Endothelial cell of hepatic sinusoid (primary cell): Measurements from ENCODE around the gene ISCU.

ENCODE experiments used
- in situ Hi-C: cut with HindIII; loops from 2 replicates; pipeline ENCODE4 v1.10.0; 2017; ENCODE audit warnings: low sequenced_read_pairs

The ISCU gene

DNA sequence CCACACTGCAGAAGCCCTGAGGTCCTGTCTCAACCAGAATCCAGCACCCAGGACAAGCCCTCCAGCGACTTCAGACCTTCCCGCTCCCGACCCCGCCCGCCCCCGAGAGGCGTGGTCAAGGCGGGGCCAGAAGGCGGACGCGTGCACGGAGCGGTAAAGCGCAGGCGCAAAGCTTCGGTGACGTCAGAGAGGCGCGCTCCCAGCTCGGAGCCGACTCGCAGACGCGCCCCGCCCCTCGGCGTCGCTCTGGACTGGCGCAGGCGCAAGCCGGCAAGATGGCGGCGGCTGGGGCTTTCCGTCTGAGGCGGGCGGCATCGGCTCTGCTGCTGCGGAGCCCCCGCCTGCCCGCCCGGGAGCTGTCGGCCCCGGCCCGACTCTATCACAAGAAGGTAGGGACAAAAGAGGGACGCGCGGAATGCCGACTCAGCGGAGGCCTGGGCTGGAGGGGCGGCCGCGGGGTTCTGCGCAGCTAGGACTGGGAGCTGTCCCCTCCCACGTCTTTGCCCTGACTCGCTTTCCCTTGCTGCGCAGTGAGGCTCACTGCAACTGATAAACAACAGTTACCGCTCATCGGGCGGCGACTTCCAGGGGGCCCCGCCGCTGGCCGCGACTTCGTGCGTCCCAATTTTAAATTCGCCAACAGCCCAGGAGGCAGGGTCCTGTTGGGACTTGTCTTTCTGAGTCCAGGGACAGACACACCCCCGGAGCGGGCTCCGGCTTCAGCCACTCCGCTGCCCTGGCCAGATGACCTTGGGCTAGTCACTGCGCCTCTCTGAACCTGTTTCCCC, at the start of gene ISCU:
Gene ISCU, plus strand, starts transcription at position 249 of the 788 bp plus-strand sequence. Its CDS starts 27 bp downstream, at position 276.
- in situ Hi-C loops = loop anchor here (5.0 to 25.0 kb wide), 4 partner anchors 60 to 550 kb away; partner anchors contain the start of gene ACACB

DNA sequence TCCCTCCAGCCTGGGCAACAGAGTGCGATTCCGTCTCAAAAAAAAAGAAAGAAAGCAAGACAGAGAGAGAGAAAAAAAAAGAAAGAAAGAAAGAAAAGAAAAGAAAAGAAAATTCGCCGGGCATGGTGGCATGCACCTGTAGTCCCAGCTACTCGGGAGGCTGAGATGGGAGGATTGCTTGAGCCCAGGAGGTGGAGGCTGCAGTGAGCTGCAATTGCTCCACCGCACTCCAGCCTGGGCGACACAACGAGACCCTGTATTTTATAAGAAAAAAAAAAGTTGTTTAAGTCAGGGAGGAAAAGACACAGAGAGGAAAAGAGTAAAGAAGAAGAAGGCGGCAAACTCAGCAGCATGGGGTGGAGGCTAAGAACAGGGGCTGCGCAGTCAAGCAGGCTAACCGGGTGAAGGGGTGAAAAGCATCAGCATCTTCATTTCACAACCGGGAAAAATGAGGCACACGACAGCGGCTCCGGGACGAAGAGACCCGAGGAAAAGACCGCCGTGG, 47.9 kb upstream of the ISCU start:
- in situ Hi-C loops = no loop called here

DNA sequence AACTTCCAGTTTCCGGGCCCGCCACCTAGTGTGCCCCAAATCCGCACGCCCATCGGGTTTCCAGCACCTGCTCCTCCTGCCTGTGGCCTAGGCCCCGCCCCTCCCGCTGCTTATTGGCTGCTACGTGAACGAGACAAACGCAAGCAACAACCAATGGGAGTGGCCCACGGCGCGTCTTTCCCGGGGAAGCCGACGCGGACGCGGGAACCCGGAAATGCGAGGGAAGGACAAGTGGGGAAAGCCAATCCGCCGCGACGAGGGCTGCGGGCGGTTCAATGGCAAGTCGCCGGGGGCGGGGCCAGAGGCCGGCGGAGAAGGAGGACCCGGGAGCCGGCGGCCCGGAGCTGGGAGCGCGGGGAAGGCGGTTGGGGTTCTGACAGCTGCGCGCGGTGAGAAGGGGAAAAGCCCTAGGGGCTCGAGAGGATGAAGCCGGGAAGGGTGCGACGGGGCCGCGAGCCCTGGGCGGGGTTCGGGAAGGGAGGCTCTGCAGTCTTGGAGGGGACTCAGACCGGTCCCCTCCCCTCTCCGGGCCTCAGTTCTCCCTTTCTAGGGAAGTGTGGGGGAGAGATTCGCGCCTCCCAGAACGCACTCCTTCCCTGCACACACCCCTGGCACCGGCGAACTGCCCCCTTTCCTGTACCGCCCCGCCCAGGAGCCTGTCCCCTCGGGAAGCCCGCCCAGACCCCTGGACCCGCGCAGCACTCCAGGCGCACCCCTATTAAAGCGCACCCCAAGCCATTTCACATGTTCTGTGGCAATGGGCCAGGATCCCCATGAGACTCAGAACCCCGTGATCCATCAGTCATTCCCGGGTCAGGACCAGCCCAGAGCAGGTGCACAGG, 47.2 kb upstream of the ISCU start, which contains the start of gene FICD:
Gene FICD, plus strand, starts transcription at position 305 of the 842 bp plus-strand sequence. CDS start 1,696 bp downstream, outside the sequence.
- in situ Hi-C loops = no loop called here

DNA sequence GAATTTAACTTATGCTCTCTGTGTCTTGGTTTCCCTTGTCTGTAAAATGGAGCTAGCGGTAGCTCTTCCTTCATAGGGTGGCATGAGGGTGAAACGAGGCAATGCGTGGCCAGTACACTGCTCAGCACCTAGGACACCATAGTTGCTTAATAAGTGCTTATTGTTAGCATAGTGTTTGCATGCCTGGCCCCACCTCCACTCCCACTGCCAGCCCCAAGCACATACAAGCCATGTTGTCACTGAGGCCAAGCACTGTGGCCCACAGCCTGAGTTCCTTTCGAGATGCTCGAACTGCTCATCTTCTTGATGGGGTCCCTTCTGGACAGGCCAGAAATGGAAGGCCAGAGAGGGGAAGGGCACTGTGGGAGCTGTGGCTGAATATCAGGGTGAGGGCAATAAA, 46.5 kb upstream of the ISCU start:
- in situ Hi-C loops = no loop called here

DNA sequence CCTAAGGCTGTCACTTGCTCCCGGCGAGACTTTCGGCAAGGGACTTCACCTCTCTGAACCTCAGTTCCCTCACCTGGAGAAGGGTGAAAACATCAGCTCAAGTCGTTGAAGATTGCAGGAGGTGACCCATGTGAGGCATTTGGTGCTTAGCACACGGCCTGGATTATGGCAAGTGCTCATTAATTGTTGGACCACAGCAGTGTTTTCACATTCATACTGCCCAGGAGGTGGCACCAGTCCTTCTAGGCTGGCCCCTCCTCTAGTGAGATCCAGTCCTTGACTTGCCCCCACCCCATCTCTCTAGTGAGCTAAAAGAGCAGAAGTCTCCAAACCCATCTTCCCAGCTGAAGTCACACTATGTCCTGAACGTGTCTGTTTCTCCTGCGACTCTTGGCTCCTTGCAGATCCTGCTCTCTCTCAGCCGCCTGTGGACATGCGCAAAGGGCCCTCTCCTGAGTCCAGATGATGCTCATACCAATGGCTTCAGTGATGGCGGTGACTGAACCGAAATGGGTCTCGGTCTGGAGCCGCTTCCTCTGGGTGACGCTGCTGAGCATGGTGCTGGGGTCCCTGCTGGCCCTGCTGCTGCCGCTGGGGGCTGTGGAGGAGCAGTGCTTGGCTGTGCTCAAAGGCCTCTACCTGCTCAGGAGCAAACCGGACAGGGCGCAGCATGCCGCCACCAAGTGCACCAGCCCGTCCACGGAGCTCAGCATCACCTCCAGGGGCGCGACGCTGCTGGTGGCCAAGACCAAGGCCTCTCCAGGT, 45.7 kb upstream of the ISCU start:
- in situ Hi-C loops = no loop called here

DNA sequence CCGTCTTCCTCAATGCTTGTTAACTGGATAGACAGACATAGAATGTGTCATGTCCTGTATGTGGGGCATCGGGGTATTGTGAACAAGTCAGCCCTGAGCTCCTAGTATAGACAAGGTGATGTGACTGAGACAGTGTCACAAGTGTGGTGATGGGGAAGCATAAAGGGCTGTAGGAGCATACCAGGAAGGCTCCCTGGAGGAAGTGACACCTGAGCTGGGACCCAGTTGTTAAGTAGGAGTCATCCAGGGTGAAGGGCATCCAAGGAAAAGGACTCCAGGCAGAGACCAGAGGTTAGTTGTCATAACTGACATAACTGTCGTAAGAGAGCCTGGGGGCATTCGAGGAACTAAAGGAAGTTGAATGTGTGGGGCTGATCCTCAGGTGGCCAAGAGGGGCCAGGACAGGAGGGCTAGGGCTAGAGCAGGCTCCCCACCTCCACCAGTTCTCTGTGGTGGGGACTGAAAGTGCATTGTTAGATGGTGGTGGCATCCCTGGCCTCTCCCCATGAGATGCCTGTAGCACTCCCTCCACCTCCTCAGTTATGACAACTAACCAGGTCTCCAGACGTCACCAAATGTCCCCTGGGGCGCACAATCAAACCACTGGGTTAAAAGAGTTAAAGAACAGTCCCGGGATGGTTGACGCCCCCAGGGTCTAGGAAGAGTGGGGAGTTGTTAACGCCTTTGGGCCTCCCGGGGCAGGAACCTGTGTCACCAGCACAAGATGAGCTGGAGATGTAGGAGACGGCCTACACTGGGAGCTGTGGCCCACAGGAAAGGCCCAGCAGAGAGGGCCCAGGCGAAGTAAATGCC, 44.9 kb upstream of the ISCU start:
- in situ Hi-C loops = no loop called here

DNA sequence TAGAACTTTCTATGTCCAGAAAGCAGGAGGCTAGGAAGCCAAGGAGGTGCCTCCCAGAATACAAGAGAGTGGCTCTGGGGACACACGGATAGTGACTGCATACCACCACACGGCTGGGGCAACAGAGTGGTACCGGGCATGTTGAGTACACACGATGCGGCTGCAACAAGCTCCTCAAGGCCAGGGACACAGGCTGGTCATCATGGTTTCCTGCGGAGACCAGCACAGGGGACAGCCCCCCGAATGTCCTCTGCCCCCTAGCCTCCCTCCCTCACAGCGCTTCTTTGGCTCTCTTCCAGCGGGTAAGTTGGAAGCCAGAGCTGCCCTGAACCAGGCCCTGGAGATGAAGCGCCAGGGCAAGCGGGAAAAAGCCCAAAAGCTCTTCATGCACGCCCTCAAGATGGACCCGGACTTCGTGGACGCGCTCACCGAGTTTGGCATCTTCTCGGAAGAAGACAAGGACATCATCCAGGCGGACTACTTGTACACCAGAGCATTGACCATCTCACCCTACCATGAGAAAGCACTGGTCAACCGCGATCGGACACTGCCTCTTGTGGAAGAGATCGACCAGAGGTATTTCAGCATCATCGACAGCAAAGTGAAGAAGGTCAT, 44.2 kb upstream of the ISCU start:
- in situ Hi-C loops = no loop called here

DNA sequence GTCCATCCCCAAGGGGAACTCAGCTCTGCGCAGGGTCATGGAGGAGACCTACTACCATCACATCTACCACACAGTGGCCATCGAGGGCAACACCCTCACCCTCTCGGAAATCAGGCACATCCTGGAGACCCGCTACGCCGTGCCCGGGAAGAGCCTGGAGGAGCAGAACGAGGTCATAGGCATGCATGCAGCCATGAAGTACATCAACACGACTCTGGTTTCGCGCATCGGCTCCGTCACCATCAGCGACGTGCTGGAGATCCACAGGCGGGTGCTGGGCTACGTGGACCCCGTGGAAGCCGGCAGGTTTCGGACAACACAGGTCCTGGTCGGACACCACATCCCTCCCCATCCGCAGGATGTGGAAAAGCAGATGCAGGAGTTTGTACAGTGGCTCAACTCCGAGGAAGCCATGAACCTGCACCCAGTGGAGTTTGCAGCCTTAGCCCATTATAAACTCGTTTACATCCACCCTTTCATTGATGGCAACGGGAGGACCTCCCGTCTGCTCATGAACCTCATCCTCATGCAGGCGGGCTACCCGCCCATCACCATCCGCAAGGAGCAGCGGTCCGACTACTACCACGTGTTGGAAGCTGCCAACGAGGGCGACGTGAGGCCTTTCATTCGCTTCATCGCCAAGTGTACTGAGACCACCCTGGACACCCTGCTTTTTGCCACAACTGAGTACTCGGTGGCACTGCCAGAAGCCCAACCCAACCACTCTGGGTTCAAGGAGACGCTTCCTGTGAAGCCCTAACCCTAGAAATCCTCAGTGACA, 43.5 kb upstream of the ISCU start:
- in situ Hi-C loops = no loop called here

DNA sequence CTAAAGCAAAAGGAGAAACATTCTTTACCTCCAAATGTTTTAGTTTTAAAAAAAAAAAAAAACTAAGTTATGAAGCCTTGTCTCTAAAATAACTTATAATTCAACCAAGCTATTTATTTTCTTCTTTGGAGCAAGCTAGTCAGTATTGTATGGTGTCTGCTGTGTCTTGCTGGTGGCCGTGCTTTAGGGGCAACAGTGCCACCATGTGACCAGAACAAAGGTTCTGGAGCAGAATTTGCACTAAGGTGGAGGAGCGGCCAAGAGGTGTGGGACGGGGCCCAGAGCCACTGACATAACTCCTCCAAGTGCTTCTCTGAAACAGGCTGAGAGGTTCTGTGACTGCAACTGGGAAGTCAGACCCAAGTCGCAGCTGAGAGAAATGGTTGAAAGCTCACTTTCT, 42.8 kb upstream of the ISCU start:
- in situ Hi-C loops = no loop called here

DNA sequence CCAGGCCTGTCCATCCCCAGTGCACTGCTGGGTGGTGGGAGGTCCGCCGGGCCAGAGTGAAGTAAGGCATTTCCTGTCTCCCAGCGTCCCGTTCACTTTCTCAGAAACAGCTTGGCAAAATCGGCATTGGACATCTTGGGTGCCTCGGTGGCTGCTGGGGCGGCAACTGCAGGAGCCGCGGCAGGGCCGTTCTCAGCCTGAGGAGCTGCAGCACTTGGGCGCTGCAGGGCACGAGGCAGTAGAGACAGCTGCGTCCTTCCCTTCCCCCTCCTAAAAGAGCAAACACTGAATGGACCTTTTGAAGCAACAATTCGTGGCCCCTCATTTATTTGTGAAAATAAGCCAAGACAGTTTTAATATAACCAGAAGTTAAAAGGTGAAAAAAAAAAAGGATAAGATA, 39.0 kb upstream of the ISCU start:
- in situ Hi-C loops = no loop called here

DNA sequence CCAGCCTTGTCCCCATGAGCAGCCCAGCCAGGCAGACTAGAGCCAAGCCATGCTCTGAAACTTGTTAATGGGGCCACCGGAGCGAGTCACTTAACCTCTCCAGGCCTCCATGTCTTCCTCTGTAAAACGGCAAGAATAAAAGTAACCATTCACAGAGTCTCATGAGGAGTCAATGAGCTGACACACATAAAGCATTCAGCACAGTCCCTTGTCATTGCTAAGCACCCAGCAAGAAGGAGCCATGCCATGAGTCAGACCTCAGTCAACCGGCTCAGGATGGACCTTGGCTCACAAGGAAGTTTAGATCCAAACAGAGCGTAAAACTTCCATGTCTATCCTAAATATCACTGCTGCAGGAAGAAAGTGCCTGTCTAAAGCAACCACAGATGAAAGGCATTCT, 36.7 kb upstream of the ISCU start:
- in situ Hi-C loops = no loop called here

DNA sequence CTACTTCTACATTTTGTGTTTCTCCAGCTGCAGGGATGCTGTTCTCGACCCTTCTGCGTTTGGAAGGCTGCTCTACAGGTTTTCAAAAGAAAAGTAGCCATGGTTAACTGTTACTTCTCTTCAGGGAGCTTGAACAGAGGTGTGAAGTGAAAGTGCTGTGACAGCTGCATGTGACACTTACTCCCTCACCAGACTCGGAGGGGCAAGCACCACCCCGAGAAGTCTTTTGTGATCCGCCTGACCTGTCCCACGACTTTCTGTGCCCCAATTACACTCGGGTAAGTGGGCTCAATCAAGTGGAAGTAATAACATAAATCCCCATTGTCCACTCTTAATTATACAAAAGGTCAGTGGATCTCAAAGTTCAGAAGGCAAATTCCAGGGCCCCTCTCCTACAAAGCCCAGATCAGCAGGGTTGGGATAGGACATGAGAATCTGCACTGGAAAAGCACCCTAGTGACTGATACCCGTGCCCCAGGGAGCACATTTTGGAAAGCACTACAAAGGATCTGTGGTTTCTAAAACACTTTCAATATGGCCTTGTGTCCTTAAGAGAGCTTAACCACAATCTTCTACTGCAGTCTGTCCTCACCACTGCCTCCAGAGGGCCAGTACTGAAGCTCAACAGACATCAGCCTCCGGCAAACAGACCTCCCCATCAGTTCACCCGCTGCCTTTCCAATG, 35.8 kb upstream of the ISCU start:
- in situ Hi-C loops = no loop called here

DNA sequence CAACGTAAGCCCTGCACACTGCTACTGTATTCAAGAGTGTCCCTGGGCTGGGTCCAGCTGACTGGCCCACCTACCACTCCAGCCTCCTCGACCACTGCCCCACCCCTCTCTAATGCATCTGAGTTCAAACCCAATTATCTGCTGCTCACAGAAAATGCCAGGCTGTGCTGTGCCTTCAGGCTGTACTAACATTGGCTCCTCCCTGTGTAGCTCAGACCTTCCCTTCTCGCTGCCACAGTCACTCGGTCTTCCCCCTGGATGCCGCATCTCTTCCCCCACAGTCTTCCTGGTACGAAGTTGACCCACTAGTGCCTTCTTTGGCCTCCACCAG, 35.3 kb upstream of the ISCU start:
- in situ Hi-C loops = no loop called here

DNA sequence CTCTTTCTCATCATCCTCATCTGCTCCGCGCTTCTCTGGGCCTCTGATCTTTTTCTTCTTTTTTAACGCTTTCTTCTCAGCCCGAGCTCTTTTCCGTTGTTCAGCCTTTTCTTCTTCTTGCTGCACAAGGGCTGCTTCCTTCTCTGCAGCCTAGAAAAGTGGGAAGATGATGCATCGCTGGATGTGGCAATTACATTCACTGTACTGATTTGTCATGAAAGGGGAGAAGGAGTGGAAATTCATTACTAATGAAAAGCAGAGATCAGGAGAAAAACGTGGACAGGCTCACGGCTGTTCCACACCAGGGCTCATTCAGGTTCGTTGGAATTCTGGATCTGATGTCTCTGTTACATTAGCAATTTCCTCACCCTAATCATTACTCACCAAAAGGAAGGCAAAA, 32.2 kb upstream of the ISCU start:
- in situ Hi-C loops = no loop called here

DNA sequence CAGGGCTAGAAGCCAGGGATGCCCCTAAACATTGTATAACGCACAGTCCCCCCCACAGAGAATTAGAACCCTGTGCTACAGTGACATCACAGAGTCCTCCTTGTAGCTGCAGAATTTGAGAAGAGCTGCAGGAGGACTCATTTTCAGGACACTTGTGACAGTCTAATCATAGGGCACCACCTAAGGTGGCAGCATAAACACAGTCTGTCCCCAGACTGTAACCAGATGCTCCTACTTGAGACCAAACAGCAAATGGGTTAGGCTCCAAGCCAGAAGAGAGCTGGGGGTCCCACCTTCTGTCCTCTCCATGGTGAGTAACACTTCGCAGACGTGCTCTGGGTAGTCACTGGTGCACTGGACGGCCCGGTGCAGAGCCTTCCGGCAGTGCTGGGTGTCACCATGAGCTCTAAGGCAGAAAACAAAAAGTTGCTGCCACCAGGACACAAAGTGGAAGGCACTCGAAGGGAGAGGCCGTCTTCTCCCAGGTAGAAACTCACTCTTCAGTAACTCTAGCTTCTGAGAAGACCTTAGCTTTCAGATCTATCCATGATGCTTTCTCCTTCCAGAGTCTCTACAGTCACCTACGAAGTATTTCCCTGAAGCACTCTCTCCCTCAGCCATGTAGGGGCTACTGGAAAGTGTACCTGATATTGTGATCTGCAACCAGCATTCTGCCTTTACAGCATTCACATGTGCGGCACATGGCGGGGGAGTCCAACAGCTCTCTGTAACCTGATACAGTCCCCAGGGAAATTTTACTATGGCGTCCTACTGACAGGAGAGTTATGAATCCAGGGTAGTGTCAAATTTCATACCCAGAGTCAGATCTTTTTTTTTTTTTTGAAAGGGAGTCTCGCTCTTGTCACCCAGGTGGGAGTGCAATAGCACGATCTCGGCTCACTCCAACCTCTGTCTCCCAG, 30.2 kb upstream of the ISCU start:
- in situ Hi-C loops = no loop called here

DNA sequence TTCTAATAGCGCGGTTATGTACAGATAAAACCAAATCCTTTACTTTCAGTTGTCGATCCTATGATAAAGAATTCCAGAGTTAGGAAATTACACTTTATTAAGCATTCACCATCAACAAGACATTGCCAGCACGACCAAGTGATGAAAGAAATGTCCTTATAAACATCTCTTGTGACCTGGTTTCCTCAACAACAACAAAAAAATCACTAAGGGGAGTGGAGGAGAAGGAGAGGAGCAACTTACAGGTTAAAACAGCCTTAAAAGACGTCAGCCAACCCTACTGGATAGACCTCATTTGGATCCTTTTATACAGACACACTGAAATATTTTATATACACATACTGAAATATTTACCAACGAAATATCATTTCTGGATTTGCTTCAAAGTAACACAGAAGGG, 24.2 kb upstream of the ISCU start:
- in situ Hi-C loops = no loop called here

DNA sequence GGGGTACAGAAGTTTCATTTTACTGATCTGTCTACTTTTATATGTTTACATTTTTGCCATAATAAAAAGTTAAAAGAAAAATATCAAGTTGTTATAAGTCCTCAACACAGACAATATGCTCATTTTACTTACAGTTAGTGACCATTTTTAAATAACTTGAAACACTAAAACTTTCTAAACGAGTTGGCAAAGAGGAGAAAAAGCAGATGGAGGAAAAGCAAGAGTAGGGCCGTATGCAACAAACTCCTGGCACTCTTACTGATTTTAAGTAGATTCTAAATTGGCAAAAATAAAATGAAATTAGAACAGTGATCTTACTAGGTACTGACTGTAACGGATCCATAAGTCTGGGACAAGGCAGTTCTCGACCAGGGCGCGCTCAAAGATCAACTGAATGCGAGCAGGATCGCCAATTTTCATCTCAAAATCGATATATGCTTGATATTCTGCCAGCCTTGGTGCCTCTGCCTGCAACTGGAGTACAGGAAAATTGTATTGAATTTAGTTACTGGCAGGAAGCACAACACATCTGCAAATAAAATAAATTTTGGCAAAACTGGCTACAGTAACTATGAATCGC, 23.7 kb upstream of the ISCU start:
- in situ Hi-C loops = no loop called here
